ENCODE data around the gene ZNF70. TPM values are rescaled to one million over a fixed set of nuclear protein-coding genes. Genes with fewer than 3 reads are reported as not detected.

ZNF70 gene
- total and polyA plus RNA-seq, 2 of the 13 experiments (the other 11 are each of a cell fraction or from before 2014, with no cell fraction given): 0.62 to 3.6 TPM

GRCh38 chr22:23767673-23768548, 17.0 kb upstream of the ZNF70 start, which contains the start of gene CHCHD10 (continued):
- TF ChIP-seq E2F1 (CRISPR knock-in tag; IDR thresholded peaks at IDR 0.05) (no peak), ZNF205 (CRISPR knock-in tag; IDR thresholded peaks at IDR 0.05) (no peak), ZNF232 (CRISPR knock-in tag; IDR thresholded peaks at IDR 0.05; ENCODE audit: borderline replicate concordance) (0 out of 2 replicates have a peak, but pooled peaks have one; percentile 75), SETDB1 (CRISPR knock-in tag; IDR thresholded peaks at IDR 0.05; ENCODE audit: borderline replicate concordance) (no peak), MIXL1 (CRISPR knock-in tag; IDR thresholded peaks at IDR 0.05) (no peak; the same call in 1 of the 2 replicates), ZNF709 (CRISPR knock-in tag; IDR thresholded peaks at IDR 0.05) (no peak; the same call in 1 of the 2 replicates), DR1 (CRISPR knock-in tag; IDR thresholded peaks at IDR 0.05) (0 out of 2 replicates have a peak, but pooled peaks have one; percentile 35), HNRNPK (IDR thresholded peaks at IDR 0.05; ENCODE audit: low read depth, low read length, poor library complexity, severe bottlenecking) (peak; percentile 94), MTF2 (CRISPR knock-in tag; IDR thresholded peaks at IDR 0.05; ENCODE audit: borderline replicate concordance) (0 out of 2 replicates have a peak, but pooled peaks have one; percentile 65), RERE (CRISPR knock-in tag; IDR thresholded peaks at IDR 0.05; ENCODE audit: low read depth) (no peak), E2F5 (CRISPR knock-in tag; conservative IDR thresholded peaks at IDR 0.05) (0 out of 2 replicates have a peak, but pooled peaks have one; percentile 3), ZNF703 (CRISPR knock-in tag; IDR thresholded peaks at IDR 0.05; ENCODE audit: borderline replicate concordance) (no peak), ZHX1 (CRISPR knock-in tag; IDR thresholded peaks at IDR 0.05; ENCODE audit: low read depth) (peak; percentile 49; the same call in 1 of the 2 replicates), TRIM24 (CRISPR knock-in tag; IDR thresholded peaks at IDR 0.05) (no peak), MEIS2 (CRISPR knock-in tag; IDR thresholded peaks at IDR 0.05) (no peak; the same call in 1 of the 2 replicates), ZNF775 (CRISPR knock-in tag; IDR thresholded peaks at IDR 0.05; ENCODE audit: borderline replicate concordance) (no peak; the same call in 1 of the 2 replicates), MTA3 (CRISPR knock-in tag; IDR thresholded peaks at IDR 0.05) (no peak)
